Measurements from ENCODE around the gene GNG12. TPM values are rescaled to one million over a fixed set of nuclear protein-coding genes. Genes with fewer than 3 reads are reported as not detected.

GNG12 gene
- 14.3 and 14.6 TPM in 2 replicates for total RNA-seq (2021)
- long read RNA-seq, full-length matches to known transcripts, result 86 of 97 reads
- long read RNA-seq, partial matches to known transcripts, result 2 of 97 reads
- long read RNA-seq, other reads (novel, unspliced or antisense), result 9 of 97 reads

GRCh38 chr1:67832737-67833601, at the start of gene GNG12:
GNG12 (minus strand) TSS chr1:67833467; CDS start chr1:67707686, 125,781 bp downstream.
- peaks cover 4% of the 10 kb centered on the region for H3K27me3 ChIP-seq (ENCODE audit: insufficient read depth, low read length)
- peak within 1 kb of the TSS; percentile 46 for H3K18ac ChIP-seq (ENCODE audit: insufficient read length, low read depth, low read length)
- H3T11ph ChIP-seq (ENCODE audit: low read length), result no peak within 1 kb of the TSS
- H3K4me1 ChIP-seq (ENCODE audit: insufficient read depth, low read length), result no peaks in the 10 kb centered on the region; the same call in 1 of the 2 replicates
- H4K91ac ChIP-seq (ENCODE audit: insufficient read length, low read depth, low read length), result no peak within 1 kb of the TSS
- no peak within 1 kb of the TSS for H2AFZ ChIP-seq (ENCODE audit: low read length)
- peak; percentile 89 for DNase-seq
- H3K23ac ChIP-seq (ENCODE audit: insufficient read length, low read depth, low read length), result no peak within 1 kb of the TSS
- H2BK15ac ChIP-seq (ENCODE audit: low read depth, low read length), result no peak within 1 kb of the TSS; the same call in 1 of the 2 replicates
- Mint-ChIP-seq H3K27ac (peak within 1 kb of the TSS in 1 of 3 experiments; percentile 60; a peak in 2 of 7 replicates), H3K36me3 (ENCODE audit: insufficient read depth in 1 of 3, low read depth in 3 of 3) (no peaks in the 10 kb centered on the region; a peak in 1 of 7 replicates), H3K4me3 (peak within 1 kb of the TSS; percentile 77 to 97), H3K27me3 (ENCODE audit: low read depth) (peaks cover 37% of the 10 kb centered on the region), H3K9me3 (no peaks in the 10 kb centered on the region), H3K4me1 (peaks cover 29 to 38% of the 10 kb centered on the region in 2 experiments)
- peaks cover 16% of the 10 kb centered on the region for H3K23me2 ChIP-seq (ENCODE audit: insufficient read length, low read depth, low read length, poor library complexity, severe bottlenecking)
- no peak within 1 kb of the TSS for H2AK5ac ChIP-seq (ENCODE audit: insufficient read length, low read length)
- no peak within 1 kb of the TSS for H3K4ac ChIP-seq (ENCODE audit: low read depth, low read length)
- no CpG with 5 or more reads among the region's 94 CpGs for WGBS (ENCODE audit: extremely low coverage, insufficient read length, low lambda C conversion rate)
- no peak within 1 kb of the TSS for H2BK120ac ChIP-seq (ENCODE audit: low read depth, low read length, poor library complexity, severe bottlenecking)
- H2BK20ac ChIP-seq (ENCODE audit: low read depth, low read length, poor library complexity, severe bottlenecking), result no peak within 1 kb of the TSS
- peak within 1 kb of the TSS; percentile 77 for H3K14ac ChIP-seq (ENCODE audit: insufficient read depth, low read length)
- peak within 1 kb of the TSS; percentile 26 for H3K9ac ChIP-seq (ENCODE audit: extremely low read depth, insufficient read length, low read length)
- H4K5ac ChIP-seq (ENCODE audit: insufficient read length, low read depth, low read length), result no peak within 1 kb of the TSS
- no peaks in the 10 kb centered on the region for H4K20me1 ChIP-seq (ENCODE audit: control insufficient read depth, insufficient read depth, insufficient read length)
- no peaks in the 10 kb centered on the region for H3K9me3 ChIP-seq (ENCODE audit: control insufficient read depth, low read depth, low read length)
- no peak within 1 kb of the TSS for H2BK12ac ChIP-seq (ENCODE audit: insufficient read length, low read depth, low read length)
- H3K4me2 ChIP-seq (ENCODE audit: insufficient read depth, insufficient read length, low read length), result peak within 1 kb of the TSS; percentile 86
- no peak for TF ChIP-seq CTCF (conservative IDR thresholded peaks at IDR 0.05)
- H3K27ac ChIP-seq (ENCODE audit: insufficient read length, low read depth, low read length), result no peak within 1 kb of the TSS
- no peak within 1 kb of the TSS for H2BK5ac ChIP-seq (ENCODE audit: insufficient read length, low read length)
- no peak within 1 kb of the TSS for H3K56ac ChIP-seq (ENCODE audit: insufficient read length, low read depth, low read length)
- H3K79me2 ChIP-seq (ENCODE audit: insufficient read depth, low read length), result no peaks in the 10 kb centered on the region; the same call in 1 of the 2 replicates
- no peak within 1 kb of the TSS for H4K8ac ChIP-seq (replicated peaks; ENCODE audit: insufficient read length, low read depth, low read length)
- no peaks in the 10 kb centered on the region for H3K79me1 ChIP-seq (ENCODE audit: insufficient read depth, low read depth, low read length, poor library complexity, severe bottlenecking)

All from H9 (cell line).